Retinal pigment epithelial cell (primary cell): ENCODE results near the gene JADE1.

Experiments used
- DNase-seq: peaks from one replicate; pipeline ENCODE4 v3.0.0-alpha.2; 2010; ENCODE audit warnings: low read depth
- H3K4me3 ChIP-seq: 2 replicates; pipeline ENCODE4 v1.5.1; 2011; ENCODE audit warnings: mild to moderate bottlenecking, low read length, control low read depth, moderate library complexity
- TF ChIP-seq, protein P1 (sequence below): conservative IDR thresholded peaks from 2 replicates; pipeline ENCODE4 v1.5.1; 2011; ENCODE audit warnings: low read depth, low read length, control low read depth, inconsistent platforms

Gene JADE1

DNA sequence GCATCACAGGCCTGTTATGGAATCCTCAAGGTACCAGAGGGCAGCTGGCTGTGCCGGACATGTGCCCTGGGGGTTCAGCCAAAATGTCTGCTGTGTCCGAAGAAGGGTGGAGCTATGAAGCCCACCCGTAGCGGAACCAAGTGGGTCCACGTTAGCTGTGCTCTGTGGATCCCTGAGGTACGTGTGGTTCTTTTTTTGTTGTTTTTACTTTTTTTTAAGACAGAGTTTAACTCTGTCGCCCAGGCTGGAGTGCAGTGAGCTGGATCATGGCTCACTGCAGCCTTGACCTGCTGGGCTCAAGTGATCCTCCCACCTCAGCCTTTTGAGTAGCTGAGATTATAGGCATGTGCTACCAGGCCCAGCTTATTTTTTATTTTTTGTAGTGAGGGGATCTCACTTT, 46.1 kb downstream of the JADE1 start:
- TF ChIP-seq, protein P1, sequence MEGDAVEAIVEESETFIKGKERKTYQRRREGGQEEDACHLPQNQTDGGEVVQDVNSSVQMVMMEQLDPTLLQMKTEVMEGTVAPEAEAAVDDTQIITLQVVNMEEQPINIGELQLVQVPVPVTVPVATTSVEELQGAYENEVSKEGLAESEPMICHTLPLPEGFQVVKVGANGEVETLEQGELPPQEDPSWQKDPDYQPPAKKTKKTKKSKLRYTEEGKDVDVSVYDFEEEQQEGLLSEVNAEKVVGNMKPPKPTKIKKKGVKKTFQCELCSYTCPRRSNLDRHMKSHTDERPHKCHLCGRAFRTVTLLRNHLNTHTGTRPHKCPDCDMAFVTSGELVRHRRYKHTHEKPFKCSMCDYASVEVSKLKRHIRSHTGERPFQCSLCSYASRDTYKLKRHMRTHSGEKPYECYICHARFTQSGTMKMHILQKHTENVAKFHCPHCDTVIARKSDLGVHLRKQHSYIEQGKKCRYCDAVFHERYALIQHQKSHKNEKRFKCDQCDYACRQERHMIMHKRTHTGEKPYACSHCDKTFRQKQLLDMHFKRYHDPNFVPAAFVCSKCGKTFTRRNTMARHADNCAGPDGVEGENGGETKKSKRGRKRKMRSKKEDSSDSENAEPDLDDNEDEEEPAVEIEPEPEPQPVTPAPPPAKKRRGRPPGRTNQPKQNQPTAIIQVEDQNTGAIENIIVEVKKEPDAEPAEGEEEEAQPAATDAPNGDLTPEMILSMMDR, result no peak
- DNase-seq, result no peak
- H3K4me3 ChIP-seq, result no peak overlapping the region

DNA sequence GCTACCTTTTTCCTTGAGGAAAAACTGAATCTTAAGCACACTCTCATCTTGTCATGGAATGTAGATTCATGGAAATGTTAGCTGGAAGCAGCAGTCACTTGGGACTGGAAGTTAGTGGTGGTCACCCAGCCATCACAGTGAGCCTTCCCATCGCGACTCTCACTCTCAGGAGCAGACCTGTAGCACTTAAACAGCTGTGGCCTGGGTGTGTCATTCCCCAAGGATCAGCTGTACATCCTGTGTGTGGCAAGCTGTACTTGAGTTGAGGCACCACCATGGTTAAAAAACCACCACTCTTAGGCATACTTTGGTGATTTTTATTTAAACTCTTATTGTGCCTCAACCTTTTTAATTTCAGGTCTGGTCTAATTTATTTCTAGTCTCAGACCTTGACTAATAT, 46.7 kb downstream of the JADE1 start:
- TF ChIP-seq, protein P1, result no peak
- no peak for DNase-seq
- no peak overlapping the region for H3K4me3 ChIP-seq

GRCh38 chr4:128858879-128859671, 49.6 kb downstream of the JADE1 start:
- H3K4me3 ChIP-seq, result no peak overlapping the region
- TF ChIP-seq, protein P1, result no peak
- no peak for DNase-seq

DNA sequence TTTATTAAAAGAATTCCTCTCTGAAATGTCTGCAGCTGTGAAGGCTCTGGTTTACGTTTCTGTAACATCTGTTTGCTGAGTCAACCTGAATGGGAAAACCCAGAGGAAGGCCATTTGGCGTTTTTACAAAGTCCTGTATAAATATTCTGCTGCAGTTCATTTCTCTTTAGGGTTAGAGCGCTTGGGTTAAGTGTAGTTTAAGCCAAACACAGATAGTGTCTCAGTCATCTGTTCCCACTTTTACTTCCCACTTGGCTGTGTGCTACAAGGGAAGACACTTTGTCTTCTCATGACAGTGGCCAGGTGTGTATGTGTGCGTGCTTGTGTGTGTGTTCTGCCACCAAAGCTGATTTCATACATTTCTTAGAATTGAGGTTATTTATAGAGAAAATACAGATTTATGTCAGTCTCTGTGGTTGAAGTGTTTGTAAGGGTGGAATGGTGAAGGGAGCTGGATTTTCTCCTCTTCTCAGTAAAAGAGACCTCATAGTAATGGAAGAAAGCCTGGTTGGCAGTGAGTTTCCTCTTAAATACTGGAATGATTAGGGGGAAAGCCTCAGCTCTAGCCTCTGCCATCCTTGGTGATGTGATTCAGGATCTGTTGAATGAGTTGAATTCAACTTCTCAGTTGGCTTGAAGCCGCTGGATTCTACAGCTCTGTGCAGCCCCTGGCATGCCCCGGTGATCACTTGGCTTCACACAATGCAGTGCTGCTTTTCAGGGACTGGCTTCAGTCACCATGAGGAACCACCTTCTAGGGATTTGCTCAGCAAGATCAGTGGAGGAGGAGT, 50.6 kb downstream of the JADE1 start:
- H3K4me3 ChIP-seq, result no peak overlapping the region
- TF ChIP-seq, protein P1, result no peak

DNA sequence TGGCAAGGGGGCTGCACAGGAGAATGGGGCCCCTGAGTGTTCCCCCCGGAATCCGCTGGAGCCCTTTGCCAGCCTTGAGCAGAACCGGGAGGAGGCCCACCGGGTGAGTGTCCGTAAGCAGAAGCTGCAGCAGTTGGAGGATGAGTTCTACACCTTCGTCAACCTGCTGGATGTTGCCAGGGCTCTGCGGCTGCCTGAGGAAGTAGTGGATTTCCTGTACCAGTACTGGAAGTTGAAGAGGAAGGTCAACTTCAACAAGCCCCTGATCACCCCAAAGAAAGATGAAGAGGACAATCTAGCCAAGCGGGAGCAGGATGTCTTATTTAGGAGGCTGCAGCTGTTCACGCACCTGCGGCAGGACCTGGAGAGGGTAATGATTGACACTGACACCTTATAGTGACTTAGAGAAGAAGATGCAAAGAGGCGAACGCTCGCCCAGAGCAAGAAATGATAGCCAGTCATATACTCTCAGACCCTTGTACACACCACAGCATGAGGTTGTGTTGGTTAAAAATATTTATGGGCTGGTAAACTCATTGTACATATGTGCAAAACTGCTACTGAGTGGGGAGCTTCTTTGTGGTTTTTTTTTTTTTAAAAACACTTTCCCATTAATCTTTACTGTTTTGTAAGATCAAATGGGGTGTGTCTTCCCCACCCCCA, 52.5 kb downstream of the JADE1 start:
- TF ChIP-seq, protein P1, result no peak
- no peak for DNase-seq

More for the DNA sequence above, 50.6 kb downstream of the JADE1 start:
- DNase-seq, result no peak

GRCh38 chr4:128862608-128863311, 53.3 kb downstream of the JADE1 start:
- H3K4me3 ChIP-seq, result no peak overlapping the region
- no peak for DNase-seq
- TF ChIP-seq, protein P1, result no peak

More for the DNA sequence above, 52.5 kb downstream of the JADE1 start:
- H3K4me3 ChIP-seq, result no peak overlapping the region
